MM.1S (cell line): Measurements from ENCODE around the gene AHRR.

ENCODE experiments used
- EZH2phosphoT487 ChIP-seq: fragments of 300-600 bp; sonication (generic); IDR thresholded peaks from 2 replicates; pipeline ENCODE4 v1.6.1; 2018; ENCODE audit warnings: antibody characterized with exemption, low read length
- TF ChIP-seq, protein P1 (sequence below): fragments of 300-600 bp; sonication (generic); IDR thresholded peaks from 2 replicates; pipeline ENCODE4 v1.5.1; 2016; ENCODE audit warnings: antibody characterized with exemption, low read length, mixed read lengths

GRCh38 chr5:372556-372995 is 51.1 kb downstream of the AHRR start:
- TF ChIP-seq, protein P1, sequence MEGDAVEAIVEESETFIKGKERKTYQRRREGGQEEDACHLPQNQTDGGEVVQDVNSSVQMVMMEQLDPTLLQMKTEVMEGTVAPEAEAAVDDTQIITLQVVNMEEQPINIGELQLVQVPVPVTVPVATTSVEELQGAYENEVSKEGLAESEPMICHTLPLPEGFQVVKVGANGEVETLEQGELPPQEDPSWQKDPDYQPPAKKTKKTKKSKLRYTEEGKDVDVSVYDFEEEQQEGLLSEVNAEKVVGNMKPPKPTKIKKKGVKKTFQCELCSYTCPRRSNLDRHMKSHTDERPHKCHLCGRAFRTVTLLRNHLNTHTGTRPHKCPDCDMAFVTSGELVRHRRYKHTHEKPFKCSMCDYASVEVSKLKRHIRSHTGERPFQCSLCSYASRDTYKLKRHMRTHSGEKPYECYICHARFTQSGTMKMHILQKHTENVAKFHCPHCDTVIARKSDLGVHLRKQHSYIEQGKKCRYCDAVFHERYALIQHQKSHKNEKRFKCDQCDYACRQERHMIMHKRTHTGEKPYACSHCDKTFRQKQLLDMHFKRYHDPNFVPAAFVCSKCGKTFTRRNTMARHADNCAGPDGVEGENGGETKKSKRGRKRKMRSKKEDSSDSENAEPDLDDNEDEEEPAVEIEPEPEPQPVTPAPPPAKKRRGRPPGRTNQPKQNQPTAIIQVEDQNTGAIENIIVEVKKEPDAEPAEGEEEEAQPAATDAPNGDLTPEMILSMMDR: no peak
- no peak for TF ChIP-seq EZH2phosphoT487
